H9 (cell line): ENCODE data around the gene UFC1. TPM values are rescaled to one million over a fixed set of nuclear protein-coding genes. Genes with fewer than 3 reads are reported as not detected.

Source experiments
- DNase-seq: peaks from one replicate; pipeline ENCODE4 v3.0.0-alpha.2; 2017
- H2AFZ ChIP-seq: one replicate; pipeline ENCODE4 v1.6.1; 2013; ENCODE audit warnings: mild to moderate bottlenecking, low read length, control low read depth, moderate library complexity
- H2AK5ac ChIP-seq: 2 replicates; pipeline ENCODE4 v1.6.1; 2013; ENCODE audit warnings: low read length, control low read depth, mixed read lengths; ENCODE audit not compliant: insufficient read length
- H2BK120ac ChIP-seq: one replicate; pipeline ENCODE4 v1.6.1; 2013; ENCODE audit warnings: low read depth, mild to moderate bottlenecking, low read length, control low read depth, inconsistent platforms; ENCODE audit not compliant: poor library complexity, severe bottlenecking
- H2BK12ac ChIP-seq: 2 replicates; pipeline ENCODE4 v1.6.1; 2013; ENCODE audit warnings: low read length, control low read depth, mixed read lengths, low read depth; ENCODE audit not compliant: insufficient read length
- H2BK15ac ChIP-seq: 2 replicates; pipeline ENCODE4 v1.6.1; 2013; ENCODE audit warnings: low read depth, low read length, control low read depth
- H2BK20ac ChIP-seq: one replicate; pipeline ENCODE4 v1.6.1; 2013; ENCODE audit warnings: low read depth, mild to moderate bottlenecking, low read length, control low read depth, inconsistent platforms; ENCODE audit not compliant: poor library complexity, severe bottlenecking
- H2BK5ac ChIP-seq: 2 replicates; pipeline ENCODE4 v1.6.1; 2013; ENCODE audit warnings: low read length, control low read depth, mixed read lengths; ENCODE audit not compliant: insufficient read length
- H3K14ac ChIP-seq: 2 replicates; pipeline ENCODE4 v1.6.1; 2013; ENCODE audit warnings: low read length, control low read depth; ENCODE audit not compliant: insufficient read depth
- H3K18ac ChIP-seq: 2 replicates; pipeline ENCODE4 v1.6.1; 2013; ENCODE audit warnings: low read depth, mild to moderate bottlenecking, mixed read lengths, low read length, control low read depth; ENCODE audit not compliant: insufficient read length
- H3K23ac ChIP-seq: 2 replicates; pipeline ENCODE4 v1.6.1; 2013; ENCODE audit warnings: low read length, control low read depth, mixed read lengths, low read depth; ENCODE audit not compliant: insufficient read length
- H3K23me2 ChIP-seq: 2 replicates; pipeline ENCODE4 v1.6.1; 2013; ENCODE audit warnings: low read depth, mild to moderate bottlenecking, mixed read lengths, low read length, control low read depth; ENCODE audit not compliant: insufficient read length, poor library complexity, severe bottlenecking
- H3K27ac ChIP-seq: 2 replicates; pipeline ENCODE4 v1.5.1; 2013; ENCODE audit warnings: low read length, control low read depth, mixed read lengths, low read depth; ENCODE audit not compliant: insufficient read length
- H3K27me3 ChIP-seq: 2 replicates; pipeline ENCODE4 v1.6.1; 2013; ENCODE audit warnings: low read length, control low read depth, inconsistent platforms; ENCODE audit not compliant: insufficient read depth
- H3K4ac ChIP-seq: 2 replicates; pipeline ENCODE4 v1.6.1; 2013; ENCODE audit warnings: low read depth, mild to moderate bottlenecking, control low read depth, inconsistent platforms, low read length, moderate library complexity
- H3K4me1 ChIP-seq: 2 replicates; pipeline ENCODE4 v1.6.1; 2013; ENCODE audit warnings: low read length, control low read depth, inconsistent platforms; ENCODE audit not compliant: insufficient read depth
- H3K4me2 ChIP-seq: 2 replicates; pipeline ENCODE4 v1.6.1; 2013; ENCODE audit warnings: low read length, control low read depth, mixed read lengths; ENCODE audit not compliant: insufficient read length, insufficient read depth
- H3K56ac ChIP-seq: 2 replicates; pipeline ENCODE4 v1.6.1; 2013; ENCODE audit warnings: low read depth, mild to moderate bottlenecking, mixed read lengths, low read length, control low read depth; ENCODE audit not compliant: insufficient read length
- H3K79me1 ChIP-seq: 2 replicates; pipeline ENCODE4 v1.6.1; 2013; ENCODE audit warnings: low read depth, mild to moderate bottlenecking, moderate library complexity, low read length, control low read depth, inconsistent platforms; ENCODE audit not compliant: insufficient read depth, poor library complexity, severe bottlenecking
- H3K79me2 ChIP-seq: 2 replicates; pipeline ENCODE4 v1.6.1; 2013; ENCODE audit warnings: low read length, control low read depth, inconsistent platforms; ENCODE audit not compliant: insufficient read depth
- H3K9ac ChIP-seq: 2 replicates; pipeline ENCODE4 v1.6.1; 2013; ENCODE audit warnings: low read length, control low read depth, mixed read lengths; ENCODE audit not compliant: insufficient read length; ENCODE audit errors: extremely low read depth
- H3K9me3 ChIP-seq: one replicate; pipeline ENCODE4 v1.6.1; 2013; ENCODE audit warnings: low read depth, low read length, inconsistent platforms; ENCODE audit not compliant: control insufficient read depth
- H3T11ph ChIP-seq: one replicate; pipeline ENCODE4 v1.6.1; 2013; ENCODE audit warnings: mild to moderate bottlenecking, low read length, control low read depth, inconsistent platforms
- H4K20me1 ChIP-seq: one replicate; pipeline ENCODE4 v1.6.1; 2013; ENCODE audit not compliant: control insufficient read depth, insufficient read length, insufficient read depth
- H4K5ac ChIP-seq: 2 replicates; pipeline ENCODE4 v1.6.1; 2013; ENCODE audit warnings: low read depth, mild to moderate bottlenecking, mixed read lengths, low read length, control low read depth; ENCODE audit not compliant: insufficient read length
- H4K8ac ChIP-seq: replicated peaks from 2 replicates; pipeline ENCODE4 v1.6.1; 2013; ENCODE audit warnings: low read length, control low read depth, mixed read lengths, low read depth; ENCODE audit not compliant: insufficient read length
- H4K91ac ChIP-seq: 2 replicates; pipeline ENCODE4 v1.6.1; 2013; ENCODE audit warnings: low read depth, mild to moderate bottlenecking, moderate library complexity, mixed read lengths, low read length, control low read depth; ENCODE audit not compliant: insufficient read length
- H3K27ac Mint-ChIP-seq, 3 experiments: 2 replicates in 2 of 3; 3 replicates in 1 of 3; pipeline ENCODE4 v1.8.0; 2020 to 2021; ENCODE audit warnings: mixed read lengths in 3 of 3, mild to moderate bottlenecking in 1 of 3, moderate library complexity in 1 of 3
- H3K27me3 Mint-ChIP-seq: 2 replicates; pipeline ENCODE4 v1.8.0; 2021; ENCODE audit warnings: low read depth, mild to moderate bottlenecking, moderate library complexity, mixed read lengths
- H3K36me3 Mint-ChIP-seq, 3 experiments: 2 replicates in 2 of 3; 3 replicates in 1 of 3; pipeline ENCODE4 v1.8.0; 2020 to 2021; ENCODE audit warnings: low read depth in 3 of 3, mixed read lengths in 3 of 3; ENCODE audit not compliant: insufficient read depth in 1 of 3
- H3K4me1 Mint-ChIP-seq, 2 experiments: 2 replicates each; pipeline ENCODE4 v1.8.0; 2020; ENCODE audit warnings: mixed read lengths in 2 of 2
- H3K4me3 Mint-ChIP-seq, 2 experiments: 2 replicates in 1 of 2; 3 replicates in 1 of 2; pipeline ENCODE4 v1.8.0; 2020 to 2021; ENCODE audit warnings: mild to moderate bottlenecking in 2 of 2, mixed read lengths in 2 of 2, moderate library complexity in 1 of 2
- H3K9me3 Mint-ChIP-seq, 2 experiments: 2 replicates in 1 of 2; 3 replicates in 1 of 2; pipeline ENCODE4 v1.8.0; 2020; ENCODE audit warnings: mild to moderate bottlenecking in 2 of 2, mixed read lengths in 2 of 2, moderate library complexity in 1 of 2
- CTCF ChIP-seq: fragments of 200-600 bp; sonication (generic); conservative IDR thresholded peaks from 3 replicates; pipeline ENCODE4 v1.8.0; 2021; ENCODE audit warnings: antibody characterized with exemption, mild to moderate bottlenecking
- WGBS: extraction: QIAGEN DNeasy Blood & Tissue Kit; methylation state at CpG from one replicate; pipeline ENCODE4 v1.1.7; 2013; ENCODE audit warnings: missing lambda C conversion rate, low lambda C conversion rate, mixed read lengths; ENCODE audit not compliant: insufficient read length; ENCODE audit errors: extremely low coverage; 5-methylcytosine and 5-hydroxymethylcytosine counted together
- total RNA-seq: library from RNA; stranded (reverse); gene quantifications from 2 replicates; pipeline ENCODE4 v1.2.1, GENCODE V29; 2021

UFC1 gene
- total RNA-seq, 1 experiment from 2014 or later, result 93.4 TPM

DNA sequence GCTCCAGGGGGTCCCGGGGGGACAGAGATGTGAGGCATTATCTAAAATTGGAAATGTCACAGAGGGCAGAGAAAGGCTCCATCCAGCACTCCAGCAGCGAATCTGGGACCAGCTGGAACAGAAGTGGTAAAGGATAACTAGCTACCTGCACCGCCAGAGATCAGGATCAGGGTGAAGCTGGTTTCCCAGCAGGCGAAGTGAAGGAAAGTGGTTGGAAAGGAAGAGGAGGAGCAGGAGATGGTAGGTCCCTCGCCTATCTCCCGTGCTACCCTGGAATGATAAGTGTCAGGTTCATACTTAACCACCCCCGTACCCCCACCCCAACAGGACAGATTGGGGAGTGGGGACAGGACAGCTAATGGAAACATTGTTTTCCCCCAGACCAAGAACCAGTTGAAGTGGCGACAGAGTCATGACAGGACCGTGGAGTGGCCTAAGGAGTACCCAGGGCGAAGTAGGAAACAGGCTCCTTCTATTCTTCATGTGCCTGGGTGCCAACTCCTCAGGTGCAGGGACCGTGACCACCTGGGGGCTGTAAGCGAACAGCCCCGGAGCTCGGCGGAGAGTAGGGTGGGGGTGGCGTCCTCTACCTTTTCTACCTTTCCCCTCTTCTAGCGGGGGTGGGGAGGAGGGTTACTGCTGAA lies 22.8 kb downstream of the UFC1 start:
- H3K4me3 Mint-ChIP-seq, result peak overlapping the region; percentile 93 to 100
- Histone ChIP-seq H3K27ac (no peak overlapping the region), H3K56ac (no peak overlapping the region), H2BK120ac (no peak overlapping the region), H3K79me2 (no peaks in the 10 kb centered on the region), H3K9me3 (no peaks in the 10 kb centered on the region), H4K20me1 (no peaks in the 10 kb centered on the region), H4K5ac (no peak overlapping the region), H2BK12ac (no peak overlapping the region), H2BK5ac (no peak overlapping the region), H3K4me2 (peak overlapping the region; percentile 76), H3K79me1 (no peaks in the 10 kb centered on the region), H2BK15ac (no peak overlapping the region), H3K14ac (no peak overlapping the region), H4K91ac (no peak overlapping the region), H3T11ph (no peak overlapping the region), H4K8ac (no peak overlapping the region), H3K4ac (no peak overlapping the region), H3K9ac (peak overlapping the region; percentile 20), H2AK5ac (no peak overlapping the region), H3K4me1 (no peaks in the 10 kb centered on the region; the same call in 1 of the 2 replicates), H3K18ac (no peak overlapping the region), H2BK20ac (no peak overlapping the region), H3K23ac (no peak overlapping the region), H2AFZ (no peak overlapping the region), H3K27me3 (no peaks in the 10 kb centered on the region), H3K23me2 (peaks cover 6% of the 10 kb centered on the region)
- H3K36me3 Mint-ChIP-seq, result peaks cover 16 to 45% (median 42%) of the 10 kb centered on the region in 3 experiments; a peak in 6 of 7 replicates
- H3K9me3 Mint-ChIP-seq, result no peaks in the 10 kb centered on the region
- peaks cover 19 to 21% of the 10 kb centered on the region in 2 experiments for H3K4me1 Mint-ChIP-seq
- no CpG with 5 or more reads among the region's 17 CpGs for WGBS
- DNase-seq, result no peak
- H3K27ac Mint-ChIP-seq, result peak overlapping the region; percentile 99 to 100 (median 100); a peak in 6 of 7 replicates
- no peak for TF ChIP-seq CTCF
- H3K27me3 Mint-ChIP-seq, result peaks cover 3% of the 10 kb centered on the region
